SK-N-SH (cell line): Measurements from ENCODE around the gene UCP1. TPM values are rescaled to one million over a fixed set of nuclear protein-coding genes. Genes with fewer than 3 reads are reported as not detected.

Experiments
- CTCF ChIA-PET: fragments of 300-600, 350-600 bp; formaldehyde crosslinking; extraction: SDS; loops from one replicate; lab custom pipeline; 2021; lab: Yijun Ruan, JAX
- POLR2A ChIA-PET: fragments of 350-600 bp; sonication (Branson Sonifier 250); formaldehyde crosslinking; extraction: SDS; loops from one replicate; lab custom pipeline; 2020; ENCODE audit warnings: antibody characterized with exemption, inconsistent platforms; lab: Yijun Ruan, JAX
- DNase-seq: peaks from one replicate; pipeline ENCODE4 v3.0.0; 2012
- H2AFZ ChIP-seq: fragments of 200-600 bp; sonication (generic); 2 replicates; pipeline ENCODE4 v1.8.1; 2016; ENCODE audit warnings: antibody characterized with exemption, mild to moderate bottlenecking, low read depth
- H3F3A ChIP-seq: fragments of 200-600 bp; sonication (generic); replicated peaks from 2 replicates; pipeline ENCODE3; 2016; ENCODE audit warnings: antibody characterized with exemption, mild to moderate bottlenecking; ENCODE audit not compliant: insufficient read depth
- H3K27ac ChIP-seq, 2 experiments: fragments of 200-500 bp in 1 of 2; fragments of 200-600 bp in 1 of 2; sonication (Bioruptor generic) in 1 of 2; sonication (generic), shearing (Covaris generic) in 1 of 2; 2 replicates each; pipeline versions ENCODE4 v1.5.1 to v1.6.1; 2014 to 2016; ENCODE audit warnings: low read depth in 2 of 2, inconsistent platforms in 1 of 2, low read length in 1 of 2, mild to moderate bottlenecking in 1 of 2, mixed read lengths in 1 of 2
- H3K27me3 ChIP-seq: fragments of 200-600 bp; sonication (generic), shearing (Covaris generic); 2 replicates; pipeline ENCODE4 v1.6.1; 2016; ENCODE audit warnings: mixed run types; ENCODE audit not compliant: insufficient read depth
- H3K36me3 ChIP-seq, 2 experiments: fragments of 200-500 bp in 1 of 2; fragments of 200-600 bp in 1 of 2; sonication (Bioruptor generic) in 1 of 2; sonication (generic) in 1 of 2; replicated peaks in 1 of 2; 2 replicates each; pipeline versions ENCODE3 to v1.5.1; 2014 to 2016; ENCODE audit warnings: low read length in 1 of 2, mild to moderate bottlenecking in 1 of 2; ENCODE audit not compliant: insufficient read depth in 2 of 2, control insufficient read depth in 1 of 2
- H3K4me1 ChIP-seq, 2 experiments: fragments of 200-500 bp in 1 of 2; fragments of 200-600 bp in 1 of 2; sonication (Bioruptor generic) in 1 of 2; sonication (generic), shearing (Covaris generic) in 1 of 2; 2 replicates each; pipeline versions ENCODE4 v1.5.1 to v1.6.1; 2014 to 2016; ENCODE audit warnings: low read depth in 1 of 2, low read length in 1 of 2, mixed run types in 1 of 2; ENCODE audit not compliant: insufficient read depth in 2 of 2, control insufficient read depth in 1 of 2
- H3K4me2 ChIP-seq: fragments of 200-600 bp; sonication (generic), shearing (Covaris generic); 2 replicates; pipeline ENCODE4 v1.6.1; 2017; ENCODE audit warnings: mixed run types
- H3K4me3 ChIP-seq, 2 experiments: fragments of 200-500 bp in 1 of 2; fragments of 200-600 bp in 1 of 2; sonication (Bioruptor generic) in 1 of 2; sonication (generic), shearing (Covaris generic) in 1 of 2; 2 replicates each; pipeline versions ENCODE4 v1.5.1 to v1.8.1; 2014 to 2016; ENCODE audit warnings: low read depth in 2 of 2, inconsistent platforms in 1 of 2, low read length in 1 of 2, mild to moderate bottlenecking in 1 of 2, mixed read lengths in 1 of 2, moderate library complexity in 1 of 2
- H3K79me2 ChIP-seq: fragments of 200-600 bp; sonication (generic); 2 replicates; pipeline ENCODE4 v1.8.1; 2017; ENCODE audit warnings: mild to moderate bottlenecking; ENCODE audit not compliant: insufficient read depth
- H3K9ac ChIP-seq: fragments of 200-600 bp; sonication (generic); 2 replicates; pipeline ENCODE4 v1.6.1; 2017; ENCODE audit warnings: mixed run types
- H3K9me2 ChIP-seq: fragments of 200-600 bp; sonication (generic); 2 replicates; pipeline ENCODE4 v1.6.1; 2017; ENCODE audit warnings: mixed run types
- H3K9me3 ChIP-seq: fragments of 200-600 bp; sonication (generic); 2 replicates; pipeline ENCODE4 v1.6.1; 2017; ENCODE audit warnings: mixed run types, mild to moderate bottlenecking, moderate library complexity
- H4K20me1 ChIP-seq: fragments of 200-600 bp; sonication (generic); 2 replicates; pipeline ENCODE4 v1.6.1; 2017; ENCODE audit warnings: mild to moderate bottlenecking, mixed run types; ENCODE audit not compliant: insufficient read depth
- CHD2 ChIP-seq: fragments of 150-350 bp; IDR thresholded peaks from 2 replicates; pipeline ENCODE4 v1.6.1; 2018; ENCODE audit warnings: low read length; ENCODE audit not compliant: partially characterized antibody
- ELF1 ChIP-seq: IDR thresholded peaks from 2 replicates; pipeline ENCODE4 v1.4.0; 2012
- FOSL2 ChIP-seq: IDR thresholded peaks from 2 replicates; pipeline ENCODE4 v1.4.0; 2012; ENCODE audit warnings: low read depth, mild to moderate bottlenecking, moderate library complexity, borderline replicate concordance
- FOXJ3 ChIP-seq: sonication (generic); formaldehyde crosslinking; IDR thresholded peaks from 2 replicates; pipeline ENCODE4 v1.5.1; 2020; ENCODE audit warnings: mild to moderate bottlenecking, missing genetic modification reagents
- MEF2A ChIP-seq: IDR thresholded peaks from 2 replicates; pipeline ENCODE4 v1.4.0; 2012; ENCODE audit warnings: low read depth, borderline replicate concordance
- NFIC ChIP-seq: IDR thresholded peaks from 2 replicates; pipeline ENCODE4 v1.4.0; 2012; ENCODE audit warnings: borderline replicate concordance
- NRF1 ChIP-seq: IDR thresholded peaks from 2 replicates; pipeline ENCODE4 v1.6.1; 2012; ENCODE audit warnings: low read depth, mild to moderate bottlenecking, low read length
- POLR2AphosphoS5 ChIP-seq: IDR thresholded peaks from 2 replicates; pipeline ENCODE4 v1.6.1; 2012; ENCODE audit warnings: low read depth, low read length
- RAD21 ChIP-seq: IDR thresholded peaks from 2 replicates; pipeline ENCODE4 v1.6.1; 2012; ENCODE audit warnings: mild to moderate bottlenecking, low read length
- RFX5 ChIP-seq: IDR thresholded peaks from 2 replicates; pipeline ENCODE4 v1.6.1; 2012; ENCODE audit warnings: mild to moderate bottlenecking, improper control_type of control experiment, low read length
- RXRA ChIP-seq: IDR thresholded peaks from 2 replicates; pipeline ENCODE4 v1.4.0; 2012; ENCODE audit warnings: low read depth, mild to moderate bottlenecking, borderline replicate concordance
- TCF12 ChIP-seq: IDR thresholded peaks from 2 replicates; pipeline ENCODE4 v1.4.0; 2012
- USF1 ChIP-seq: IDR thresholded peaks from 2 replicates; pipeline ENCODE4 v1.4.0; 2012; ENCODE audit warnings: low read depth, borderline replicate concordance
- YY1 ChIP-seq: IDR thresholded peaks from 2 replicates; pipeline ENCODE4 v1.4.0; 2012; ENCODE audit warnings: low read depth, mild to moderate bottlenecking
- ZBTB33 ChIP-seq: IDR thresholded peaks from 2 replicates; pipeline ENCODE4 v1.4.0; 2012; ENCODE audit warnings: low read depth, borderline replicate concordance
- WGBS: methylation state at CpG from one replicate; pipeline ENCODE4 v1.1.6; 2017; ENCODE audit warnings: low lambda C conversion rate; 5-methylcytosine and 5-hydroxymethylcytosine counted together
- polyA plus RNA-seq, 3 experiments: library from polyadenylated mRNA; depleted of rRNA; stranded (reverse); fragments of >200 nt; gene quantifications; 2 replicates each; pipeline ENCODE4 v1.2.3, GENCODE V29; 2012

The UCP1 gene
- polyA plus RNA-seq, 1 of the 3 experiments (the other 2 are of a cell fraction): not detected

GRCh38 chr4:140603286-140603685 lies 34.5 kb upstream of the UCP1 start:
- Histone ChIP-seq H3K36me3 (no peaks in the 10 kb centered on the region), H4K20me1 (no peaks in the 10 kb centered on the region)
- TF ChIP-seq FOXJ3 (CRISPR knock-in tag): no peak
- TF ChIP-seq, all 33 proteins: peak for 0
- no peaks in the 10 kb centered on the region for H3K79me2 ChIP-seq
- POLR2A ChIA-PET: no interaction called here
- no peak overlapping the region for H3K4me2 ChIP-seq
- no peak overlapping the region for H3K9ac ChIP-seq
- no peak overlapping the region for H3K27ac ChIP-seq
- H3K27me3 ChIP-seq: peaks cover 8% of the 10 kb centered on the region; the same call in 1 of the 2 replicates
- DNase-seq: no peak
- no peaks in the 10 kb centered on the region; a peak in 1 of 4 replicates for H3K4me1 ChIP-seq
- no peaks in the 10 kb centered on the region for H3F3A ChIP-seq
- H3K9me2 ChIP-seq: no peaks in the 10 kb centered on the region
- CTCF ChIA-PET: interaction anchor here (13.0 kb wide), 1 partner anchor 242 kb away, joined by 171 read pairs; no protein-coding TSS in a partner anchor
- no peaks in the 10 kb centered on the region for H3K9me3 ChIP-seq
- no peak overlapping the region for H3K4me3 ChIP-seq
- no CpG with 5 or more reads among the region's 2 CpGs for WGBS
- H2AFZ ChIP-seq: no peak overlapping the region

- no peak overlapping the region for H3K9ac ChIP-seq
- no peaks in the 10 kb centered on the region for H3K9me2 ChIP-seq
- H2AFZ ChIP-seq: no peak overlapping the region
- H3K79me2 ChIP-seq: no peaks in the 10 kb centered on the region
- no peaks in the 10 kb centered on the region for H3F3A ChIP-seq
- no peak overlapping the region for H3K4me3 ChIP-seq
- POLR2A ChIA-PET: no interaction called here
- CTCF ChIA-PET: interaction anchor here (13.0 kb wide), 1 partner anchor 242 kb away, joined by 171 read pairs; no protein-coding TSS in a partner anchor
- WGBS: 76% methylated on average over 2 of the region's 2 CpGs
- TF ChIP-seq FOXJ3 (CRISPR knock-in tag): no peak
- no peak for TF ChIP-seq YY1
- TF ChIP-seq MEF2A: no peak
- no peak for TF ChIP-seq POLR2AphosphoS5
- no peak for TF ChIP-seq FOSL2
- TF ChIP-seq ZBTB33: no peak
- TF ChIP-seq USF1: no peak
- no peak for TF ChIP-seq RFX5
- no peak for TF ChIP-seq TCF12
- no peak for TF ChIP-seq RAD21
- no peak for TF ChIP-seq CHD2
- TF ChIP-seq NFIC: no peak
- TF ChIP-seq NRF1: no peak
- no peak for TF ChIP-seq RXRA
- no peak for TF ChIP-seq ELF1
- peaks cover 8% of the 10 kb centered on the region; the same call in 1 of the 2 replicates for H3K27me3 ChIP-seq
- no peak overlapping the region for H3K4me2 ChIP-seq
- DNase-seq: no peak
- no peaks in the 10 kb centered on the region for H4K20me1 ChIP-seq
- H3K27ac ChIP-seq: no peak overlapping the region
- H3K4me1 ChIP-seq: no peaks in the 10 kb centered on the region; a peak in 1 of 4 replicates
- H3K9me3 ChIP-seq: no peaks in the 10 kb centered on the region
- no peaks in the 10 kb centered on the region for H3K36me3 ChIP-seq
Measured at GRCh38 chr4:140602714-140603113, 34.0 kb upstream of the UCP1 start.
